Fibroblast of skin of back (primary cell): ENCODE results near the gene HES5.
A peak's percentile ranks its signal among the peaks of the same experiment; 100 is the strongest.

Experiments
- DNase-seq: peaks from one replicate; pipeline ENCODE4 v3.0.0-alpha.2; 2013

The HES5 gene

DNA sequence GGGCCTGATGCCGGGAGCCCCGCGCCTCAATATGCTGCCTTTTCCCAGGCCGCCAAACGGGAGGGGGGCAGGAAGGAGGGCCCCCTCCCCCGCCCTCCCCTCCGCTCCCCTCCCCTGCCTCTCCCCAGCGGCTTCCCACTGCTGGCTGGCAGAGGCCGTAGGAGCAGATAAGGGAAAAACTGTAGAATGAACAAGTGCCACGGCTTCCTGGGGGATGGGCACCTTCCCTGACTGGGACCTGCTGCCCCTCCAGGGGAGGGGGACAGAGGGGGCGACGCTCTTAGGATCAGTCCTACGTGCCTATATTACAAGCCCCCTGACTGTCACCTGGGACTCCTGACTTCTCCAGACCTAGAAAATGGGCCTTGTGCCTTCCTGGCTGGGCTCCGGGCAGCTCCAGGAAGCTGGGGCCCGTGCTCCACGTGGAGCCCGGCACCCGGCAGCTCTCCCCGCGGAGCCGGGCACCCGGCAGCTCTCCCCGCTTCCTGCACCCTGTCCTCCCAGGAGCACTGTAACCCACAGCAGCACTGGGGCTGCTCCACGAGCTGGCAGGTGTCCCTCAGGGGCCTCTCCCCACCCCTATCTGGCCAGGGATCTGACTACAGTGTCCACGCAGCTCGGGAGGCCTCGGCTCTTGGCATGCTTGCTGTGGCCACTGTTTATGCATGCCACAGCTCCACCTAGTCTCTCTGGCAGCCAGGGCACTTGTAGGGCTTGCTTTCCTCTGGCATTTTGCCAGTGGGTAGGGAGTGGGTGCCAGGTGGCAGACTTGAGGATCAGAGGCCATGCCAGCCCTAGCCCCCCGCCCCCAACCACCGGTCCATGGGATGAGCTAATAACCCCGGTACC, 674 bp upstream of the HES5 start:
- no peak for DNase-seq

DNA sequence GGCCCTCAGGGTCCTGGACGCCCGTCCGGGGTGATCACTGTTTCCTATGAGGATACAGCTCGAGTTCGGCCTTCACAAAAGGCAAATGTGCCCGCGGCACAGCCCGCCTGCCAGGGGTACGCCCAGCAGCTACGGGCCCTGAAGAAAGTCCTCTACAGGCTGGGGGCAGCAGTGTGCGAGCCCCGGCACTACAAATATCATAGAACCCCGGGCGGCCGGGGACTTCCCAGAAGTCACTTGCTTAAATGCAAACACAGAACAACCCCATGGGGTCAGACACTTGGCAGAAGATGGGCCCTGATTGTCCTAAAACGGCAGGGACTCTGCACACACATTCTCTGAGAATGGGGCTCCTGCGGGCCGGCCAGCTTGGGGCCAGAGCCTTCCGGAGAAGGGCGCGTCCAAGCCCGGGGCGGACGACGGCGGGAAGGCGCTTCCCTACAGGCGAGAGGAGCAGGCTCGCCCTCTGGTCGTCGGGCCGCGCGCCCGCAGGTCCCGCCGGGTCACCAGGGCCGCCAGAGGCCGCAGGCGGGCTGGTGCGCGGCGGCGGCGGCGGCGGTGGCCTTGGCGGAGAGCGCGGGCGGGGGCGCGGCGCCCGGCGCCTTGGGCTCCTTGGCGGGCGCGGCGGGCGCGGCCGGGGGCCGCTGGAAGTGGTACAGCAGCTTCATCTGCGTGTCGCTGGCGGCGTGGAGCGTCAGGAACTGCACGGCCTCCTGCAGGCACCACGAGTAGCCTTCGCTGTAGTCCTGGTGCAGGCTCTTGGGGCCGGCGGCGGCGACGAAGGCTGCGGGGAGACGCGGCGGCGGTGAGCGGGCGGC, 888 bp downstream of the HES5 start:
- peak; percentile 48 for DNase-seq

DNA sequence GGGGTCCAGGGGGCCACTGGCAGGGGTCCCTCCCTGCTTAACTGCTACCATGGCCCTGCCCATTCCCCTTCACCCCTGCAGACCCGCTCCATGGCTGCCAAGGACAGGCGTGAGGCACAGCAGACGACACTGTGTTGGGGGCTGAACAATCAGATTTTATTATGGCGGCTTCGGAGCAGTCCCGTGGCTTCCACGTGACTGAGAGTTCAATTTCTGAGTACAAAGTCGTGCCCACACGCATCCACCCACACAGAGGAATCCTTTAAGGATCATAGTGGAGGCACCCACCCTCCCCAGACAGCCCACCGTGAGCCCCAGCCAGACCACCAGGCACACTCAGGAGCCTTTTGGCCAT, 1.5 kb downstream of the HES5 start:
- no peak for DNase-seq

DNA sequence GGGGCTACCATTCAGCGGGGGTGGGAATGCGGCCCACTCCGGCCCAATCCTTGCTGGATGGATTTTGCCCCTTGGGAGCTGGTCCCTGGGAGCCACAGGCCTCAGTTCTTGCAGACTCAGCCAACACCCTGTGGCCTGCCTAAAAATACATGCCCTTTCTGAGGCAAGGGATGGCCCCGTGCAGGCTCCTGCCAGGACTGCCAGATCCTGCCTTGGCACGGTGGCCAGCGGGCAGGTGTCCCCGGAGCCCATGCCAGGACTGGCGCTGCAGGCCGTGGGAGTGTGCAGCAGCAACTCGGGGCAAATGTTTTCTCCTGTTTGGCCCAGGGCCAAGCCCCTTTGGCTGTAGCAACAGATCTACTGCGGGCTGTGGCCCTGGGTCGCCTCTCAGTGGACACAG, 2.0 kb downstream of the HES5 start:
- DNase-seq = no peak

DNA sequence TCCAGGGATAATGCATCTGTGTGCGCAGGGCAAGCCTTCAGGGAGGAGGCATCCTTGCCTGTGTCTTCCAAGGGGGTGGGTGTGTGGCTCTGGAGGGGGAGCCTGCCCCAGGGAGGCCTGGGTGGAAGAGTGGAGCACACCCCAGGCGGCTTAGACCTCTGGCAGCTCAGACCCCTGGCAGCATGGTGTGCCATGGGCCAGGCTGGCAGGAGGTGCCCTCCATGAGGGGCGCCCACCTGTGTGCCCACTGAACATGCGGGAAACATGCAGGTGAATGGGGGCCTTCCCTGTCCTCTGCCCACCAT, 2.6 kb downstream of the HES5 start:
- DNase-seq = no peak

DNA sequence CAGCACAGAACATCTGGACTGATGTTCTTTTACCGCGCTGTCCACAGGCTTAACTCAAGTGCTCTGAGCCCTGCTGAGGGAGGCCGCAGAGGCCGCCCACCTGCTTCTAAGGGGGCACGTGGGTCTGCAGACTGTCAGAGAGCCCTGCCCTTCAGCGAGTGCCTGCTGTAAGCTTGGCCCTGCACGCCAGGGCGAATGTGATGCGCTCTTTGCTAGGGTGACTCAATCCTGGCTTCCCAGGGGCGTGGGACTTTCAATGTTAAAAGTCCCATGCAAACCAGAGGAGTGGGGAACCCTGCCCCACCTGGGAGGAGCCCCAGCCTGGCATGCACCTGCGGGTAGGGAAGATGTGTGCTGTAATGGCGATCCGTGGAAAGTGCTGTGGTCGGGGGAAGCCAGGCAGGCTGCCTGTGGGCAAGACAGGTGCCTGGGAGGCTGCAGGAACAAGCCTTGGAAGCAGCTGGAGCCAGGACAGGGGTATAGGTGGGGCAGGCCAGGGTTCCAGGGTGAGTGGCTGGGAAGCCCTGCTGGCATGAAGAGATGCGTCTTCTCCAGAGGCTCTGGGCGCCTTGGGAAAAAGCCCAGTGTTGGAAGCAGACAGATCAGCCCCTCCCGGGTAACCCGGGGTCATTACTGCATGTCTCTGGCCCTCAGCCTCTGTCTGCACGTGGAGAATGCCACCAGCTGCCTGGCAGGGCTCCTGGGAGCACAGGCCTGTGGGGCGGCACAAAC, 3.1 kb downstream of the HES5 start:
- DNase-seq = peak; percentile 72

DNA sequence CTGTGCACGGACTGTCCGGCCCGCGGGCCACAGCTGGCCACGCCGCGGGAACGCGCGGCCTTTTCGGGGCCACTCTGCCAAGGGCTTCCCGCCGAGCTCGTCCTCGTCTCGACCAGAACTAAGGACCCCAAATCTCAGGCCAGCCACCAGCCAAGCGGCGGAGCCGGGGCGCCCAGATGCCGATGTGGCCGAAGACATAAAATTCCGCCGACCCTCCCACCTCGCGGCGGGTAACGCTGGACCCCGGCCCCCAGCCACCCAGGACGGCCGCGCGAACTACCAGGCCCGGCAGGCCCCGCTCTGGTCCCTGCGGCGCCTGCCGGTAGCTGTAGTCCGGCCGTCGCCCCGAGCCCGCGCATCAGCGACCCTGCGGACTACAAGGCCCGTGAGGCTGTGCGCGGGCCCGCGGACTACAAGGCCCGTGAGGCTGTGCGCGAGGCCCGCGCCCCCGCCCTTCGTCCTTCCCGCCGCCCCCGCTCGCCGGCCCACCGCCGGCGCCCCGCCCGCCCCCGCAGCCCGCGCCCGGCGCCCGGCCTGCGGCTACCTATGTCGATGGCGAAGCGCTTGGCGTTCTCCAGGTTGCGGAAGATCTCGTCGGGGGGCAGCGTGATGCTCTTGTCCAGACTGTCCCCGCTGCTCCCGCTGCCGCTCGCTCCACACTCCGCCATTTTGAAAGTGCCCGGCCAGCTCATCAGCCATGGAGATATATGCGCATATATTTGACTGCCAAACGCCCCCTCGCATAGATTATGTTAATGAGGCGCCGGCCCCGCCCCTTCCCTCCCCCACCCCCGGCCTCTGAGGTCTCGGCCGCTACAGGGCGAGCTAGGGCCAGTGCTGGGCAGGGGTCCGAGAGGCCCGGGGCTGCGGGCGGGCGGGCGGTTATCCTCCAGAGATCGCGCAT, 3.9 kb downstream of the HES5 start, which contains the start of gene PANK4:
TSS of gene PANK4 (minus strand) at position 677 of the 904 bp plus-strand sequence. CDS start at position 668, 9 bp downstream.
- peak; percentile 93 for DNase-seq

DNA sequence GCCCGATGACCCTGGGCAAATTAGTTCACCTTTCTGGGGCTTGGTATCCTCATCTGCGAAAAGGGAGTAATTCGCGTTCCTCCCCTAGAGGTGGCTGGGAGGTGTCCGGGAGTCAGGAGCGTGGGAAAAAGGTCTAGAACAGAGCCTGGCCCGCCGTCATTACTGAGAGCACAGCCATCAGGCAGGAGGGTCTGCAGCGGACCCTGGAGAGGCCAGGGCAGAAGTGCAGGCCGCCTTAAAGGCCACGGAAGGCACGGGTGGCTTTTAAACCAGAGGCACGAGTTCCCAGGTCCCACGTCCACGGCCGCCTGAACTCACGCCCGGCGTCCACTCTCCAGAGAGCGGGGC, 4.5 kb downstream of the HES5 start:
- no peak for DNase-seq

DNA sequence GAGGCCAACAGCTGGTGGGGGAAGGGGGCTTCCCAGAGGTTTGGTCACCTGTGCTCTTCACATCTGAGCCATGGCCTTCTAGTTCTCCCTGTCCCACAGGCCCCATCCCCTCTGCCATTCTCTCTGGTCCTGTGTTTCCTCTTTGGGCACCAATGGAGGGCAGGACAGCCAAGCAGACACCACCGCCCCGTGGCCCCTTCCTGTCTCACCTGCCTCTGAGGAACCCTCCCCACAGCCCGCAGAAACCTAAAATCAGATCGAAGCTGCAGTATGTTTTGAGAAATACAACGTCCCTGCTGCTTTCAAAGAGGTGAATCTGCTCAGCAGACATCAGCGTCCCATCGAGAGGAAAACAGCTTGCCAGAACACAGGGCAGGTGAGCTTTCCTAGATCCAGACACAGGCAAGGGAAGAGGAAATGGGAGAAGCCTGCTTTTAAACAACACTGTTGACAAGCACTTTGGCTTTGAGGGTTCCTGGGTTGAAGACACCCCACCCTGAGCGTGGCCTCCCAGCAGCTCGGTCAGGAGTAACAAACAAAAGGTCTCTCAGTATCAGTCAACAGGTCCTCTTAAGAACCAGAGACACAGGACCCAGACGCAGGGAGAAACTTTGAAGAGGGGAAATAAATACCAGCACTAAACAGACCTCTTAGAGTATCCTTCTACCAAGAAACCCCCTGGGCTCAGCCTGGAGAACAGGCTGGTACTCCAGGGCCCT, 6.0 kb downstream of the HES5 start:
- DNase-seq = no peak

DNA sequence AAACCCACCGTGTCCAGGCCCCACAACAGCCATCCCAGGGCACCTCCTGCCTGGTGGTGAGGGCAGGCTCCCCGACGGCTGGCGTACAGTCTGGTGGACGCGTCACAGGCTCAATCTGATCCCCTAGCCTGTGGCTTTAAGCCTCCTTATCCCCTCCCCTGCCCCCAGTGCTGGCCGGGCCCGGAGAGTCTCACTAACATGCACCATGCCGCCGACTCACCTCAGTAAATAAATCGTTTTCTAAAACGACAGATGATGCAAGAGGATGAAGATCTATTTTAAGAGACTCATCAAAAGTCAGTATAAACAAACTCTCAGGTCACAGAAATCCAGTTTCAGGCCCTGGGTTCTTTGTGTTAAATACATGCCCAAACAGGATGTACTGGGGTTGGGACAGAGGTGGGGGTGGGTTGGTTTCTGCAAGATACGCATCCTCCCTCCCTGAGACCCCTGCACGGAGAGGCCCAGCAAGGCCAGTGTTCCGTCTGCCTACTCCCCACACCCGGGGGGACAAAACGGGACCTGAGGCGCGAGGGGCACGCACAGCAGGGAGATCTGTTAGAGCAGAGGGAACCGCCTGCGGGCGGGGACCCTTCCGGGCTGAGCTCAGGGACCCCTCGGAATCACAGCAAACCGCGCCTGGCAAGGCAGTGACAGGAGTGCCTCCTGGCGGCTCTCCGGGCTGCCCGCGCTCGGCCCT, 6.7 kb downstream of the HES5 start:
- no peak for DNase-seq

DNA sequence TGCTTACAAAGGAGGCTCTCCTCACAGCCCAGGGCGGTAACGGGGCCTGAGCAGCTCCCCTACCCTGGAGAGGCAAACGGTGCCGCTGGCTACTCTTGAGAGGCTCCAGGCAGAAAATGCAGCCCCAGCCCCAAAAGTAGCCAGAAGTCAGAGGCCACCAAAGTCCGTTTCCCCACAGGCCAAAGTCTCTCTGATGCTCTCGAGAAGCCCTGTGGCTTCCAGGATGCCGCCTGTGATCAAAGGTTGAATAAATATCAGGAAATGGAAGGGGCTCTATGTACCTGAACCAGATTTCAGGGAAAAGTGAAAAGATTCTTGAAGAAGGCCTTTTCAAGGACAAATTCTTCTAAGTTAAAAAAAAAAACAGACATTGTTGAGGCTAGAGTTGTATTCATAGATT, 7.8 kb downstream of the HES5 start:
- DNase-seq = no peak

DNA sequence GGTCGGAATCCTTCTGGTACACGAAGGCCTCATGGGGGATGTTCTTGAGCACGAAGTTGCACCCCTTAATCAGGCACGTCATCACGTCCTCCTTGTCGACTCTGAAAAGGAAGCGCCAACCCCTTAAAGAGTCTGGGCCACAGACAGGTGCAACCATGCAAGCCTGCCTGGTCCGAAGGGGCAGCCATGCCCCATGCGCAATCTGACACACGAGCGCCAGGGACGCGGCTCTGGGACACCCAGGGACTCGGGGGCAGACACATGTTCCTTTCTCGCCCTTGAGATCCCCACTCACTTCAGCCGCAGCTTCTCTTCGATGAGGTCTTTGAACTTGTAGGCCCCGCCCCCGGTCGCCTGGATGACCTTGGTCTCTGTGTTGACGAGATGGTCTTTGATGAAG, 9.3 kb downstream of the HES5 start:
- no peak for DNase-seq

DNA sequence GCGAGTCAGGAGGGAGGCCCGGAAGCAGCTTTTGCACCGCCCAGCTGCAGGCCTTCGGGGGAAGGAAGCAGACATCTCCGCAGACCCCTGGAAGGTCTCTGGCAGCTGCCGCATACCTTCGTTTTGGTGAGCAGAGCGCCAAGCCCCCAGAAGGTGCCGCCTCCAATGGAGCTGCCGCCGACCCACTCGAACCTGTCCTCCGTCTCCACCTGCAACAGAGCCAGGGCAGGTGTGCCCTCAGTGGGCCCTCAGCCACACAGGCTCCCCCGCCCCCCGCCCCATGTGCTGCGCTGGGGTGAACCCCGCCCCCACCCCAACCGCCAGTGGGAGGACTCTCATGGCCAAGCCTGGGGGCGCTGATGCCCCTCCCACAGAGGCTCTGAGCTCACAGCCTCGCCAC, 9.9 kb downstream of the HES5 start:
- DNase-seq = no peak

DNA sequence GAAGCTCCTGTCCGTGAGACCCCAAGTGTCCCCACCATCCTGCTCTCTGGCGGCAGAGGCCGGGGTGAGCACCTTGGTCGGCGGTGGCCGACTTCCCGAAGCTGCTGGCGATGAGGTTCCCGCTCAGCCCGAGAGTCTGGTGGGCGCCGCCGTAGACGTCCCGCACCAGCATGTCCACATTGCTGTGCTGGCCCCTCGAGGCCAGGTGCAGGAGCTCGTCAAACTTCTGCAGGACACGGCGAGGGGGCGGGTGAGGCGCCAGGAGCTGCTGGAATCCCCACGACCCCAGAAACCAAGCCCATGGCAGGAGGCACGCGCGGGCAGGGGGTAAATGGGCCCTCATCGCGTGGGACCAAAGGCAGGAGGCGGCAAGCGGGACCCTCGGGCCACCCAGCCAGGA, 10.3 kb downstream of the HES5 start:
- no peak for DNase-seq

DNA sequence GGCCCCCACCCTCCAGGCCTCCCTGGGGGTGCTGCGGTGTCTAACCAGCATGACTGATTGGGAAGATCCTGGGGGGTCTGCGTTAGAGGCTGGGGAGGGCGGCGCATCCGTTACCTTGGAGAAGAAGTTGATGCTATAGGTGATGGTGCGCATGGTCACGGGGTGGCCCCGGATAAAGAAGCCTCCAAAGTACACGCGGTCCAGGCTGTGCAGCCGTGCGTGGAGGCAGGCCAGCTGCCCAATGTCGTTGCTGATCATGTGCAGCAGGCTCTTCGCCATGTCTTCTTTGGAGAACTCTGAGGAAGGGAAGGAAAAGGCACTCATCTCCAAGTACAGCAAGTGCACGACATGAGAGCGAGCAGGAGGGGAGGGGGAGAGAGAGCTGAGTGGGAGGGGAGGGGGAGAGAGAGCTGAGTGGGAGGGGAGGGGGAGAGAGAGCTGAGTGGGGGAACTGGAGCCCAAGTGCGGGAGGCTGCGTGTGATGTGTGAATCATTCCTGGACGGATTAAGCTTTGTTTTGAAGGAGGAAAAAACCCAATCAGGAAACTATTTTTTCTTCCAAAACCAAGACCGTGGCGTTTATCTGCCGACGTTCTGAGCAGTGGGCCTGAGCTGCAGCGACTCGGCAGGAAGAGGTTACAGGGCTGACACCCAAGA, 10.9 kb downstream of the HES5 start:
- no peak for DNase-seq

DNA sequence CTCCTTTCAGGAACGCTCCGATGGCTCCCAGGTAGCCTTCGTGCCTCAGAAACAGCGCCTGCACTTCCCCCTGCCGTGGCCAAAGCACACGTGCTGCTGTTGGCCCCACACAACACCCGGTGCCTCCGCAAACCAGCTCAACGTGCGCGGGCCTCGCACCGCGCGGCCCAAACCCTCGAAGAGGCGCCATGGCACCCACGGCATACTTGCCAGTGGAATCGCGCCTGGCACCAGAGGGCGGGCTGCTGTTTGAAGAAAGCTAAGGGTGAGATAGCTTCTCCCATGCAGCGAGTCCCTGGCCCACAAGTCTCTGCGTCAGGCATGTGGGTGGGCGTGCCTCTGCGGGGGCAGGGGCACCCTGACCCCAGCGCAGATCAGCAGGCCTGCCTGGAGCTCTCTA, 11.5 kb downstream of the HES5 start:
- no peak for DNase-seq

DNA sequence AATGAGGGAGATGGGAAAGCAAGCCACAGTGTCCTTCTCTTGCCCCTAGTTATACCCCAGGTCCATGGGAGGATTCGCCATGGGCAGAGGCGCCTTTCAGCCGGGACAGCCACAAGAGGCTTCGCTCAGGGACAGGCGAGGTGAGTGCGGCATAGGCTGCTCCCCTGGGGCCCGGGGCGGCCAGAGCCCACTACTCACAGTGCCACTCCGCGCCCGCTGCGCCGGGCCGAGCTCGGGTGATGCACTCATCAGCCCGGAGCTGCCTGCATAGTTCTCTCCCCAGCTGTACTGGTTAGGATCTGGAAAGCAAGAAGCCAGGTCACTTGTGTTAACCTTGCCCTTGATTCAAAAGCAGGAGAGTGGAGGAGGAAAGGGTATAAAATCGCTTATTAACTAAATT, 12.1 kb downstream of the HES5 start:
- DNase-seq = no peak

DNA sequence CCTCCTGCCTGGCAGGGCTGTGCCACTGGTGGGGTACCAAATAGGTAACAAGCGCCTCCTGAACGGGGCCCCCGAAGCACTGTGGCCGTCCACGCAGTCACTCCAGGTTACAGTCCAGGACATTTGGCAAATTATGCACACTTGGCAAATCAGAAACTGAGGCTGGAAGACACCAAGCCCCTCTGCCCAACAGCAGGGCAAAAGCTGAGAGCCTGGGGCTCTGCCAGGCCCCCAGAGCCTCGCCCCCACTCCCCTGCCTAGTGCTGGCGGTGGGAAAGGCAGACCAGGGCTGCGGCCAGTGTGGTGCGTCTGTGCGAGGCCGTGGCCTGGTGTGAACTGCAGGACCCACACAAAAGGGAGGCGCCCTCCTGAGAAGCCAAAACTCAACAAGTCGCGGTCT, 13.1 kb downstream of the HES5 start:
- DNase-seq = no peak

DNA sequence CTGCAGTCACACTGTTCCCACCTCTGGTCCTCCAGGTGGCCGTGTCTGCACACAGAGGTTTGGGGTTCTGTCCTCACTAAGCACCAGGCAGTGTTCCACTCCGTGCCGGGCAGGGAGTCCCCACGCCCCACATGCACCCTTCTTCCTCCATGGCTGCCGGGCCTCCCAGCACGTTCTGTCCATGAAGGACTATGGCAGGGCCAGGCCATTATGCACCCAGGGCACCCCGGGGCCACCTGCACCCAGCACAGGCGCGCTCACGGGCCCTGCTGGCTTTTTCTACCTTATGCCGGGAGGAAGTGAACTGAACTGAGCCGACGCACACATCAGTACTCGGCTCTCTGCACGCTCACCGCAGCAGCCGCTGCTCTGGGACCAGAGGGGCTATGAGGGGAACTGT, 13.9 kb downstream of the HES5 start:
- DNase-seq = no peak

DNA sequence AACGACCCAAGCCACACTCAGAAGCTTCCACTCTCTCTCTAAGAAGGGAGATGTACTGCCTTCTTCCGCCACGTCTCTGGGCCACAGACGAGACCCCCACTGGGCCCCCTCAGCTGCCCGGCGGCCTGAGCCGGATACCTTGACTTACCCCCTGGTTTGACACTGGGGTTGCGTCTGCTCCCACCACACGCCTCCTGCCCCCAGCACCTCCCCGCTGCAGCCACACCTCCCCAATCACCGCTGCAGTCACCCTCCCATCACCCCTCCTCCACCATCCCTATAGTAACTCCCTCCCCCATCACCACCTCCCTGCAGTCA, 14.3 kb downstream of the HES5 start:
- no peak for DNase-seq
